Measurements from ENCODE around the gene IFT80. TPM values are rescaled to one million over a fixed set of nuclear protein-coding genes. Genes with fewer than 3 reads are reported as not detected.

IFT80 gene
- polyA plus RNA-seq, 1 donor (not counting 4 experiments of a cell fraction or from before 2014, with no cell fraction given), result 23.6 TPM

GRCh38 chr3:160427832-160428424 is 28.9 kb upstream of the IFT80 start:
- H3K4me3 ChIP-seq (ENCODE audit: control insufficient read depth in 2 of 3, extremely low read depth in 1 of 3, insufficient read depth in 2 of 3, low read depth in 1 of 3, low read length in 3 of 3), result no peak overlapping the region
- H3K4me1 ChIP-seq (ENCODE audit: control insufficient read depth, extremely low read depth, insufficient read depth, low read length), result no peaks in the 10 kb centered on the region
- H3K79me2 ChIP-seq (ENCODE audit: control insufficient read depth, insufficient read depth, low read length), result peaks cover 6% of the 10 kb centered on the region
- no peaks in the 10 kb centered on the region for H4K20me1 ChIP-seq (ENCODE audit: control insufficient read depth, extremely low read depth, insufficient read depth, low read length)
- dilution Hi-C loops (cut with MboI; ENCODE audit: extremely low pct_ligation_motif_present, low sequenced_read_pairs), result no loop called here
- no peak for TF ChIP-seq EZH2 (IDR thresholded peaks at IDR 0.05; ENCODE audit: low read length)
- TF ChIP-seq, protein P1, sequence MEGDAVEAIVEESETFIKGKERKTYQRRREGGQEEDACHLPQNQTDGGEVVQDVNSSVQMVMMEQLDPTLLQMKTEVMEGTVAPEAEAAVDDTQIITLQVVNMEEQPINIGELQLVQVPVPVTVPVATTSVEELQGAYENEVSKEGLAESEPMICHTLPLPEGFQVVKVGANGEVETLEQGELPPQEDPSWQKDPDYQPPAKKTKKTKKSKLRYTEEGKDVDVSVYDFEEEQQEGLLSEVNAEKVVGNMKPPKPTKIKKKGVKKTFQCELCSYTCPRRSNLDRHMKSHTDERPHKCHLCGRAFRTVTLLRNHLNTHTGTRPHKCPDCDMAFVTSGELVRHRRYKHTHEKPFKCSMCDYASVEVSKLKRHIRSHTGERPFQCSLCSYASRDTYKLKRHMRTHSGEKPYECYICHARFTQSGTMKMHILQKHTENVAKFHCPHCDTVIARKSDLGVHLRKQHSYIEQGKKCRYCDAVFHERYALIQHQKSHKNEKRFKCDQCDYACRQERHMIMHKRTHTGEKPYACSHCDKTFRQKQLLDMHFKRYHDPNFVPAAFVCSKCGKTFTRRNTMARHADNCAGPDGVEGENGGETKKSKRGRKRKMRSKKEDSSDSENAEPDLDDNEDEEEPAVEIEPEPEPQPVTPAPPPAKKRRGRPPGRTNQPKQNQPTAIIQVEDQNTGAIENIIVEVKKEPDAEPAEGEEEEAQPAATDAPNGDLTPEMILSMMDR (optimal IDR thresholded peaks at IDR 0.05 in 1 of 3, IDR thresholded peaks at IDR 0.05 in 1 of 3, conservative IDR thresholded peaks at IDR 0.05 in 1 of 3; ENCODE audit: extremely low read depth in 1 of 3, insufficient read depth in 2 of 3, low read length in 3 of 3), result no peak
- no peak for FAIRE-seq
- H2AFZ ChIP-seq (ENCODE audit: control insufficient read depth, low read length), result no peak overlapping the region
- H3K9me1 ChIP-seq (ENCODE audit: control insufficient read depth, extremely low read depth, insufficient read depth, low read length), result no peaks in the 10 kb centered on the region
- no peak for DNase-seq (ENCODE audit: low read depth, low spot score)
- no peak overlapping the region for H3K9ac ChIP-seq (ENCODE audit: control insufficient read depth, extremely low read depth, insufficient read depth, low read length)
- no peaks in the 10 kb centered on the region for H3K9me3 ChIP-seq (ENCODE audit: control insufficient read depth, low read depth, low read length)
- no peaks in the 10 kb centered on the region for H3K27me3 ChIP-seq (ENCODE audit: control insufficient read depth, extremely low read depth, insufficient read depth, low read length)
- no peak overlapping the region for H3K27ac ChIP-seq (ENCODE audit: control insufficient read depth, insufficient read depth, low read length)
- H3K36me3 ChIP-seq (ENCODE audit: control insufficient read depth in 2 of 2, extremely low read depth in 1 of 2, insufficient read depth in 2 of 2, low read length in 2 of 2), result peaks cover 7 to 32% of the 10 kb centered on the region in 2 experiments
- no peak overlapping the region for H3K4me2 ChIP-seq (ENCODE audit: control insufficient read depth, extremely low read depth, insufficient read depth, low read depth, low read length)

- no peak for FAIRE-seq
- H3K36me3 ChIP-seq (ENCODE audit: control insufficient read depth in 2 of 2, extremely low read depth in 1 of 2, insufficient read depth in 2 of 2, low read length in 2 of 2), result peaks cover 3 to 32% of the 10 kb centered on the region in 2 experiments
- dilution Hi-C loops (cut with MboI; ENCODE audit: extremely low pct_ligation_motif_present, low sequenced_read_pairs), result no loop called here
Measured at GRCh38 chr3:160417311-160417710, 18.3 kb upstream of the IFT80 start.

More at GRCh38 chr3:160417311-160417710, 18.3 kb upstream of the IFT80 start:
- no peak overlapping the region for H3K4me3 ChIP-seq (ENCODE audit: control insufficient read depth in 2 of 3, extremely low read depth in 1 of 3, insufficient read depth in 2 of 3, low read depth in 1 of 3, low read length in 3 of 3)
- no peaks in the 10 kb centered on the region for H4K20me1 ChIP-seq (ENCODE audit: control insufficient read depth, extremely low read depth, insufficient read depth, low read length)
- TF ChIP-seq, protein P1 (optimal IDR thresholded peaks at IDR 0.05 in 1 of 3, IDR thresholded peaks at IDR 0.05 in 1 of 3, conservative IDR thresholded peaks at IDR 0.05 in 1 of 3; ENCODE audit: extremely low read depth in 1 of 3, insufficient read depth in 2 of 3, low read length in 3 of 3), result no peak
- TF ChIP-seq EZH2 (IDR thresholded peaks at IDR 0.05; ENCODE audit: low read length), result no peak
- H3K4me1 ChIP-seq (ENCODE audit: control insufficient read depth, extremely low read depth, insufficient read depth, low read length), result no peaks in the 10 kb centered on the region
- H2AFZ ChIP-seq (ENCODE audit: control insufficient read depth, low read length), result no peak overlapping the region
- H3K9me3 ChIP-seq (ENCODE audit: control insufficient read depth, low read depth, low read length), result no peaks in the 10 kb centered on the region
- no peak overlapping the region for H3K9ac ChIP-seq (ENCODE audit: control insufficient read depth, extremely low read depth, insufficient read depth, low read length)
- no peaks in the 10 kb centered on the region for H3K27me3 ChIP-seq (ENCODE audit: control insufficient read depth, extremely low read depth, insufficient read depth, low read length)
- no peak overlapping the region for H3K27ac ChIP-seq (ENCODE audit: control insufficient read depth, insufficient read depth, low read length)
- H3K9me1 ChIP-seq (ENCODE audit: control insufficient read depth, extremely low read depth, insufficient read depth, low read length), result no peaks in the 10 kb centered on the region
- DNase-seq (ENCODE audit: low read depth, low spot score), result no peak
- peaks cover 16% of the 10 kb centered on the region for H3K79me2 ChIP-seq (ENCODE audit: control insufficient read depth, insufficient read depth, low read length)
- H3K4me2 ChIP-seq (ENCODE audit: control insufficient read depth, extremely low read depth, insufficient read depth, low read depth, low read length), result no peak overlapping the region

All from keratinocyte (primary cell).